OCI-LY3 (cell line): ENCODE results near the gene EIF3K.

ENCODE experiments used
- CTCF ChIP-seq: fragments of 200-600, 300-600 bp; sonication (generic); IDR thresholded peaks from 2 replicates; pipeline ENCODE4 v1.5.1; 2014; ENCODE audit warnings: antibody characterized with exemption, low read length, low read depth
- EZH2phosphoT487 ChIP-seq: fragments of 200-600 bp; shearing (Covaris generic); IDR thresholded peaks from 2 replicates; pipeline ENCODE4 v1.6.1; 2018; ENCODE audit warnings: antibody characterized with exemption, mixed run types, low read depth

DNA sequence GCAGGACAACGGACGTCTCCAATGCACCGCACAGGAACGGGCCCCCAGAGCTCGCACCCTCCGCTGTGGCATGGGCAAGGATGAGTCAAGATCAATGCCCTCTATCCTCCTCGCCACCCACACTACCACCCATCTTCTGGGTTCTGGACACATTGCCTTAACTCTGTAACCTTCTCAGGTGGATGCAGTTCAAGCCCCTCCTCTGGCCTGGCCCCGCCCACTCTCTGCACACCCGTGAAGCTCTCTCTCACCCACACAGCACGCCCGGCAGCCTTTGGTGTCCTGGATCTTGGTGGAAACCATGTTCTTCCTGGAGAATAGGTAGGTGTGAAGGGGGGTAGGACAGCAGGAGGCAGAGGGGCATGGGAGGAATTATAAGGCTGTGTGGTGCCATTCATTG is 21.9 kb upstream of the EIF3K start:
- TF ChIP-seq CTCF (no peak), EZH2phosphoT487 (no peak)
